GM23338 (cell line): ENCODE measurements around the gene ZDHHC17. TPM values are rescaled to one million over a fixed set of nuclear protein-coding genes. Genes with fewer than 3 reads are reported as not detected.

Source experiments
- ATAC-seq: fragments of 200-7000 bp; cut with Tn5 transposase; 3 replicates; pipeline ENCODE4 v1.9.1; 2020
- DNase-seq: peaks from one replicate; pipeline ENCODE4 v3.0.0-alpha.2; 2015; ENCODE audit warnings: low spot score
- H2AFZ ChIP-seq: fragments of 200-600 bp; sonication (generic); 2 replicates; pipeline ENCODE4 v1.8.0; 2016; ENCODE audit warnings: antibody characterized with exemption, mild to moderate bottlenecking, moderate library complexity
- H3F3A ChIP-seq: fragments of 200-600 bp; sonication (generic); replicated peaks from 2 replicates; pipeline ENCODE4 v1.8.0; 2017; ENCODE audit warnings: antibody characterized with exemption, mixed run types, low read depth
- H3K27ac ChIP-seq: fragments of 200-600 bp; sonication (generic); 2 replicates; pipeline ENCODE4 v1.6.1; 2016; ENCODE audit warnings: low read depth
- H3K27me3 ChIP-seq: fragments of 200-600 bp; sonication (generic); 2 replicates; pipeline ENCODE4 v1.8.0; 2016; ENCODE audit warnings: mild to moderate bottlenecking, mixed run types, moderate library complexity; ENCODE audit not compliant: insufficient read depth
- H3K36me3 ChIP-seq: fragments of 200-600 bp; sonication (generic); 2 replicates; pipeline ENCODE4 v1.8.0; 2016; ENCODE audit warnings: mild to moderate bottlenecking; ENCODE audit not compliant: insufficient read depth
- H3K4me1 ChIP-seq: fragments of 200-600 bp; sonication (generic); 2 replicates; pipeline ENCODE4 v1.8.0; 2016; ENCODE audit warnings: mild to moderate bottlenecking, moderate library complexity; ENCODE audit not compliant: insufficient read depth
- H3K4me2 ChIP-seq: fragments of 200-600 bp; sonication (generic); 2 replicates; pipeline ENCODE4 v1.7.1; 2017; ENCODE audit warnings: mixed run types
- H3K4me3 ChIP-seq: fragments of 200-600 bp; sonication (generic); 2 replicates; pipeline ENCODE4 v1.6.1; 2016; ENCODE audit warnings: mixed run types
- H3K79me2 ChIP-seq: fragments of 200-600 bp; sonication (generic); replicated peaks from 2 replicates; pipeline ENCODE4 v1.8.0; 2017; ENCODE audit warnings: mild to moderate bottlenecking; ENCODE audit not compliant: insufficient read depth
- H3K9me2 ChIP-seq: fragments of 200-600 bp; sonication (generic); 2 replicates; pipeline ENCODE4 v1.8.0; 2017; ENCODE audit not compliant: insufficient read depth
- H4K20me1 ChIP-seq: fragments of 200-600 bp; sonication (generic); replicated peaks from 2 replicates; pipeline ENCODE4 v1.8.0; 2017; ENCODE audit warnings: mild to moderate bottlenecking; ENCODE audit not compliant: insufficient read depth
- H3K27ac Mint-ChIP-seq: 2 replicates; pipeline ENCODE4 v1.8.0; 2020; ENCODE audit warnings: inconsistent platforms, mild to moderate bottlenecking, moderate library complexity, mixed read lengths
- H3K27me3 Mint-ChIP-seq: 3 replicates; pipeline ENCODE4 v1.8.0; 2022; ENCODE audit warnings: low read depth, mild to moderate bottlenecking, moderate library complexity, mixed read lengths, inconsistent platforms; ENCODE audit not compliant: insufficient read depth, poor library complexity
- H3K36me3 Mint-ChIP-seq: 3 replicates; pipeline ENCODE4 v1.8.0; 2021; ENCODE audit warnings: low read depth, mild to moderate bottlenecking, inconsistent platforms, moderate library complexity, mixed read lengths
- H3K4me1 Mint-ChIP-seq: 3 replicates; pipeline ENCODE4 v1.8.0; 2020; ENCODE audit warnings: mild to moderate bottlenecking, inconsistent platforms, mixed read lengths
- H3K4me3 Mint-ChIP-seq: 3 replicates; pipeline ENCODE4 v1.8.0; 2021; ENCODE audit warnings: moderate library complexity, mild to moderate bottlenecking, inconsistent platforms, mixed read lengths
- H3K9me3 Mint-ChIP-seq: 3 replicates; pipeline ENCODE4 v1.8.0; 2020; ENCODE audit warnings: moderate library complexity, mild to moderate bottlenecking, inconsistent platforms, mixed read lengths
- EZH2phosphoT487 ChIP-seq: fragments of 200-600 bp; sonication (generic); IDR thresholded peaks from one replicate; pipeline ENCODE4 v1.8.1; 2018; ENCODE audit warnings: antibody characterized with exemption; ENCODE audit not compliant: unreplicated experiment
- JUNB ChIP-seq: IDR thresholded peaks from one replicate; pipeline ENCODE4 v1.6.1; 2016; ENCODE audit warnings: antibody characterized with exemption; ENCODE audit not compliant: unreplicated experiment
- NANOG ChIP-seq: IDR thresholded peaks from 2 replicates; pipeline ENCODE4 v1.6.1; 2016; ENCODE audit warnings: antibody characterized with exemption, borderline replicate concordance
- POLR2AphosphoS5 ChIP-seq: IDR thresholded peaks from 2 replicates; pipeline ENCODE4 v1.6.1; 2016; ENCODE audit warnings: antibody characterized with exemption, low read depth
- STAT1 ChIP-seq: IDR thresholded peaks from one replicate; pipeline ENCODE4 v1.6.1; 2016; ENCODE audit warnings: antibody characterized with exemption; ENCODE audit not compliant: unreplicated experiment
- ZNF114 ChIP-seq: fragments of 250-450 bp; sonication (Bioruptor Pico); IDR thresholded peaks from 2 replicates; pipeline ENCODE4 v1.5.0; 2020; ENCODE audit warnings: mild to moderate bottlenecking, moderate library complexity
- ZNF462 ChIP-seq: fragments of 250-450 bp; sonication (Bioruptor Pico); IDR thresholded peaks from 2 replicates; pipeline ENCODE4 v1.5.0; 2020; ENCODE audit warnings: mild to moderate bottlenecking, moderate library complexity
- polyA plus RNA-seq: library from polyadenylated mRNA; unstranded; fragments of >200 nt; fragmentation: Nextera tagmentation; extraction: Ambion mirVana; gene quantifications from 2 replicates; pipeline ENCODE4 v1.2.1, GENCODE V29; 2016
- total RNA-seq: library from RNA; depleted of rRNA; stranded (reverse); fragments of >200 nt; shearing (Covaris generic); gene quantifications from 2 replicates; pipeline ENCODE4 v1.2.3, GENCODE V29; 2014
- TF ChIP-seq, protein P1 (sequence below): IDR thresholded peaks from 2 replicates; pipeline ENCODE4 v1.6.1; 2016; ENCODE audit warnings: antibody characterized with exemption

ZDHHC17 gene
- total and polyA plus RNA-seq, 2 experiments from 2014 or later: 15.7 to 43.5 TPM

DNA sequence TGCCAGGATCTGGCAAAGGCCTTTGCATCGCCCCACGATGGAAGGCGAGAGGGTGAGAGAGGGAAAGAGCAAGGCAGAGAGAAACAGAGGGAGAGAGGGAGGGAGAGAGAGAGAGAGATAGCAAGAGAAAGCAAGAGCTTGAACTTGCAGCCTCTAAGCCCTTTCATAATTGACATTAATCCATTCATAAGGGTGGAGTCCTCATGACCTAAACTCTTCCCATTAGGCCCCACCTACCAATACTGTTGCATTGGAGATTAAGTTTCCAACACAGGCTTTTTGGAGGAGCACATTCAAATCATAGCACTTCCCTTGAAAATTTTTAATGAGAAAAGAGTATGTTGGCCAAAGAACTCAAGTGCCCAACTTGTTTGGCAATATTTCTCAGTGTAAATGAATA, 48.6 kb upstream of the ZDHHC17 start:
- H3K27ac ChIP-seq: 0 out of 2 replicates have a peak overlapping the region, but pooled peaks have one; percentile 15
- TF ChIP-seq JUNB: no peak
- TF ChIP-seq POLR2AphosphoS5: no peak
- no peak overlapping the region for H3K4me3 Mint-ChIP-seq
- no peaks in the 10 kb centered on the region for H3K9me2 ChIP-seq
- H3K27ac Mint-ChIP-seq: no peak overlapping the region
- no peaks in the 10 kb centered on the region for H3K27me3 ChIP-seq
- no peaks in the 10 kb centered on the region for H3F3A ChIP-seq
- peaks cover 44% of the 10 kb centered on the region for H3K4me1 ChIP-seq
- H3K4me3 ChIP-seq: no peak overlapping the region
- H3K27me3 Mint-ChIP-seq: no peaks in the 10 kb centered on the region
- no peak for ATAC-seq
- peak overlapping the region; percentile 61 for H3K4me2 ChIP-seq
- H4K20me1 ChIP-seq: no peaks in the 10 kb centered on the region
- no peak for DNase-seq
- peaks cover 31% of the 10 kb centered on the region for H3K4me1 Mint-ChIP-seq
- no peaks in the 10 kb centered on the region; the same call in 2 of the 3 replicates for H3K9me3 Mint-ChIP-seq
- H3K79me2 ChIP-seq: no peaks in the 10 kb centered on the region
- H3K36me3 Mint-ChIP-seq: no peaks in the 10 kb centered on the region
- no peaks in the 10 kb centered on the region for H3K36me3 ChIP-seq
- peak overlapping the region; percentile 80 for H2AFZ ChIP-seq

- H3K27me3 Mint-ChIP-seq: no peaks in the 10 kb centered on the region
- ATAC-seq: no peak
- H3K36me3 Mint-ChIP-seq: no peaks in the 10 kb centered on the region
- Histone ChIP-seq H2AFZ (no peak overlapping the region), H3F3A (no peaks in the 10 kb centered on the region), H3K4me2 (no peak overlapping the region), H3K79me2 (no peaks in the 10 kb centered on the region), H3K4me1 (peaks cover 44% of the 10 kb centered on the region), H3K27ac (no peak overlapping the region), H3K9me2 (no peaks in the 10 kb centered on the region), H4K20me1 (no peaks in the 10 kb centered on the region), H3K36me3 (no peaks in the 10 kb centered on the region), H3K27me3 (no peaks in the 10 kb centered on the region), H3K4me3 (no peak overlapping the region)
- TF ChIP-seq EZH2phosphoT487: no peak
- TF ChIP-seq, protein P1, sequence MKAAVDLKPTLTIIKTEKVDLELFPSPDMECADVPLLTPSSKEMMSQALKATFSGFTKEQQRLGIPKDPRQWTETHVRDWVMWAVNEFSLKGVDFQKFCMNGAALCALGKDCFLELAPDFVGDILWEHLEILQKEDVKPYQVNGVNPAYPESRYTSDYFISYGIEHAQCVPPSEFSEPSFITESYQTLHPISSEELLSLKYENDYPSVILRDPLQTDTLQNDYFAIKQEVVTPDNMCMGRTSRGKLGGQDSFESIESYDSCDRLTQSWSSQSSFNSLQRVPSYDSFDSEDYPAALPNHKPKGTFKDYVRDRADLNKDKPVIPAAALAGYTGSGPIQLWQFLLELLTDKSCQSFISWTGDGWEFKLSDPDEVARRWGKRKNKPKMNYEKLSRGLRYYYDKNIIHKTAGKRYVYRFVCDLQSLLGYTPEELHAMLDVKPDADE: no peak
- TF ChIP-seq JUNB: no peak
- TF ChIP-seq STAT1: no peak
- no peak for TF ChIP-seq ZNF114 (CRISPR knock-in tag)
- TF ChIP-seq NANOG: no peak
- TF ChIP-seq ZNF462 (CRISPR knock-in tag): no peak
- H3K9me3 Mint-ChIP-seq: no peaks in the 10 kb centered on the region; the same call in 2 of the 3 replicates
- peaks cover 31% of the 10 kb centered on the region for H3K4me1 Mint-ChIP-seq
- DNase-seq: no peak
- H3K4me3 Mint-ChIP-seq: no peak overlapping the region
- H3K27ac Mint-ChIP-seq: no peak overlapping the region
Measured at GRCh38 chr12:76717314-76717713, 46.6 kb upstream of the ZDHHC17 start.
